Activated CD8-positive, alpha-beta memory T cell treated with anti-CD3 and anti-CD28 coated beads, Interleukin-2, amount 50 U/mL, for 48 hours (primary cell): ENCODE measurements around the gene SLC26A5.

Source experiments
- DNase-seq: peaks from one replicate; pipeline ENCODE4 v3.0.0-alpha.2; 2020

Gene SLC26A5

DNA sequence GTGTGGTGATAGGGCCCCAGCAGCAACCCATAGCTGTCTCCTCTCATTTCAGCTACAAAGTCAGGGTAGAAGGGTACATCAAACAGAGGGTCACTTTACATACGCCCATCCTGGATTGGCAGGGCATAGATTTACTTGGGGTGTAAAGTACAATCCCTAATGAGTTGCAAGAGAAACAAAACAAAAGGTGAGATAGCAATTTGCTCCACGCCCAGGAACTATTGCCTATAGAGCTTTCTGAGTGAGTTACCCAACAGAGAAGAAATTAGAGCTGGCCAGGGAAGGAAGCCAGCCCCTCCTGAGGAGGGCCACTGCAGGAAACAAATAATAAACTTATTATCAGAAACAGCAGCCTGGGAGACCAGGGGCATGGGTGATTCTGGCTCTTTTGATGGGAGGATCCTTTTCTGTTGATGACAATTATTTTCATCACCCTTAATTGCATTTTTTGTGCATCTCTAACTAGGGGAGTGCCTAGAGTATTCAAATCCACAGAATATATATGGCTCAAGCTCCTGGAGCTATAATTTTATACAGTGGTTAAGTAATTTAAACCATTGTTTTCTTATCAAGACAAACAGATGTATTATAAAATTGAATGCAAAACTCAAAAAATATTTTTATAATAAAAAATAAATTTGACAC is 47.4 kb downstream of the SLC26A5 start:
- DNase-seq = no peak

DNA sequence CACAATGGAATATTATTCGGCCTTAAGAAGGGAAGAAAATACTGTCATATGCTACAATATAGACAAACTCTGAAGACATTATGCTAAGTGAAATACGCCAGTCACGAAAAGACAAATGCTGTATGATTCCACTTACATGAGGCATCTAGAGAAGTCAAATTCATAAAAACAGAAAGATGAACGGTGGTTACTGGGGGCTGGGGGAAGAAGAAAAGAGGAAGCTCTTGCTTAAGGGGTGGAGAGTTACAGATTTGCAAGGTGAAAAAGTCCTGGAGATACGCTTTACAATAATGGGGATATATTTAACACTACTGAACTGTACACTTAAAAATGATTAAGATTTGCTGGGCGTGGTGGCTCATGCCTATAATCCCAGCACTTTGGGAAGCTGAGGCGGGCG is 49.5 kb downstream of the SLC26A5 start:
- DNase-seq = no peak

DNA sequence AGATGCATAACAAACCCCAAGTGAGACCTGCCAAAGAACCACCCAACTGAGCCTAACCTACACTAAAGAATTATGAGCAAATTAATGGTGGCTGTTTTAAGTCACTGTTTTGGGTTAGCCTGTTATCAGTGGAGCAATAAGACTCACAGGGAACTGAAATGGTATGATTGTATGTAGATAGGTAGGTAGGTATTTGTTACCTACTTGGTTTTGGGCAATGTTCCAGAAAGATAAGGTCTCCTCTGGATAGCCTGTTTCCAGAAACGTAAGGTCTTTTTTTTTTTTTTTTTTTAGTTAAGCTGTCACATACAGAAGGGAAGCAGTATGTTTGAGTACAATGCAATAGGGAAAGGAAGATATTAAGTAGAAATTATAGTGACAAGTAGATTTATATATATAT is 50.9 kb downstream of the SLC26A5 start:
- no peak for DNase-seq

DNA sequence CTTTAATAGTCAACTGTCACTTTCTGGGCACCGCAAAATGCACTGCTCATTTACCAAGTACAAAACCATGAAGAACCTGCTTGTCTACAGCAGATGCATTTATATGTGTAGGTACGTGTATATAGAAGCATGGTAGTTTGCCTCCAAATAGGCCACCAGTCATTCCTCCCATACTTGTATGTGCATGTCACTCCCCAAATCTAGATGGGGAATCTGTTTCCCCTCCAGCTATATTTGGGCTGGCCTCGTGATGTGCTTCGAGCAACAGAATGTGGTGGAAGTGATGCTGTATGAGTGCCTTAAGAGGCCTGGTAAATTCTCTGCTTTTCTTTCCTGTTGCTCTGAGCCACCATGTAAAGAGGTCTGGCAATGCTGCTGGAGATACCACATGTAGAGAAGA is 51.4 kb downstream of the SLC26A5 start:
- no peak for DNase-seq

DNA sequence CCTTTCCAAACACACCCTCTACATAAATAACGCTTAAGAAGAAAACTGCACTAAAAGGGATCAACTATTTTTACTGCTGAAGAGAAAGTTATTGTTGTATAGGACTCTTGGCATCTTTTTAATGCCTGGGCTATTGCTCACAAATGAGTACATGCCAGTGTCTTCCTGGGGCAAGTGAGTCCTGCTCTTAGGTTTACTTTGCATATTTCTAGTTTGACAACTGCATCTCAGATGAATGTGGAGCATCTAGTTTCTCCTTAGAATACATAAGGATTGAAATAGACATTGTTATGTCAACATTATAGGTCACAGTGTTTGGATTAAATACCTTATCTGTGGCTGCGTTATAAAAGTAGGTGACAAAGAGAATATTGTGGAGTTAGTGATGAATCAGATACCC is 54.0 kb downstream of the SLC26A5 start:
- DNase-seq = no peak

DNA sequence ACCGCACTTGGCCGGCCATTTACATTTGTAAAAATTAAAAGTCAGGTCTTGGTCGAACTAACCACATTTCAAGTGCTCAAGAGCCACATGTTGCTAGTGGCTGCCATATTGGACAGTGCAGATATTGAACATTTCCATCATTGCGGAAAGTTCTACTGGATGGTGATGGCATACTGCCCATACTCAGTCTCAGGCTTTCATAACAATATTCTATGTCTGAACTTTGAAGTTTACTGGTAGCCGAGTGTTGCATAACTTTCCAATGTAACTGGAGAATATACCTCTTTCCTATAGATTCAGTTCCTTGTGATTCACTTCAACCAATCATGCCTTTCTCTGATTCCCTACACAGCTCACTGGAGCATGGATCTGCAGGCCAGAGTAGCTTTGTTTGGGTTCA is 54.9 kb downstream of the SLC26A5 start:
- no peak for DNase-seq

DNA sequence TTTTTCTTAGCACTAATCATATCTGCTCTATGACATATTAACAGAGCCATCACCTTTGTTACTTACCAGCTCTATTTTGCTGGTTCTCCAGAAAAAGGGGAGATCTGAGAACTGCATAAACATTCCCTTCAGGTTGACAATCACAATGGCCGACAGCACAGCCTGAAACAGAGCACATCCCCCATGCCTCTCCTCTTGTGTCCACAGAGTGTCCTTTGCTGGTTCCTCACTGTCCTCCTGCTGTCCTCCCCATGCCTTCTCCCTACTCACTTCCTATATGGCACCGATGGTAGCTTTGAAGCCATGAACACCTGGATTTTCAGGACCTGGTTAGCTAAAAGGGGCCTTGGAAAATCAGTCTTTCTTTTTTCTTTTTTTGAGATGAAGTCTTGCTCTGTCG is 56.7 kb downstream of the SLC26A5 start:
- DNase-seq = no peak

DNA sequence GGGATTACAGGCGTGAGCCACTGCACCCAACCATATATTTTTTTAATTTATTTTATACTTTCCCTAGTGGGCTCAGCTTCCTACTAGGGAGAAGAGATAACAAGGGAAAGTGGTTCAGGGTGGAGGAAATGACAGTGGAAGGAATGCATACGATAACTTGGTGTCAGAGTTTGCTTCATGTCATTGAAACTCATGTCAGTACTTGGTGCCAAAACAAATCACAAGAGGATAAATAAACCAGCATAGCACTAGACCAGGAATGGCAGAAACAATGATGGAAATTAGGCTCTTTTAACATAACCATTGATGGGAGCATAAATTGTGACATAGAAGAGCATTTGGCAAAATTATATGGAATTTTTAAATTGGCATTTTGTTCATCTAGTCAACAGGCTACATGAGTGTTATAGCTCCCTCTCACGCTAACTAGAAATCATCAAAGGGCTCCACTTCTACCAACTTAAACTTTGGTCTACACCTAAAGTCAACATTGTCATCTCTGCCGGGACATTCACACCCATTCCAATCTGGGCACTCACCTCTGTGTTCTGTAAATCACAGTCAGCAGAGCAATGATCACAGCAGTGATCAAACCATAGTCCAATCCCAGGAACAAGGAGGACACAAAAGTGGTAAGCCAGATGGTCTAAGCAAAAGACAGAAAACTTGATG is 57.4 kb downstream of the SLC26A5 start:
- DNase-seq = no peak

DNA sequence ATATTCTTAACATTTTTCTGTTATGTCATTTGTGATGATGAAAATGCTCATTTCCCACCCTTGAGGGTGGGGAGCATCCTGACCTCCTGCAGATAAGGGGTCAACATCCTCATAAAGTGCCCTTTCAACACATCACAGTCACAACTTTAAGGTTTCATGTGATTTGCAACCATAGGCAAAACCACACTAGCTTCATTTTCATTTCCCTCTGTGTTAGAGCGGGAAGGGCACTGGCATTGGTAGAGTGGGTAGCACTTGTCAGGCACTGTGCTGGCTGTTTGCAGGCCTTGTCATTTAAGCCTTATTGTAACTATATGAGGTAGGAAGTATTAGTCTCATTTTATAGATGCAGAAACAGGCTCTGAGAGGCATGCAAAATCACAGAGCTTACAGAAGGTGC is 58.8 kb downstream of the SLC26A5 start:
- no peak for DNase-seq

DNA sequence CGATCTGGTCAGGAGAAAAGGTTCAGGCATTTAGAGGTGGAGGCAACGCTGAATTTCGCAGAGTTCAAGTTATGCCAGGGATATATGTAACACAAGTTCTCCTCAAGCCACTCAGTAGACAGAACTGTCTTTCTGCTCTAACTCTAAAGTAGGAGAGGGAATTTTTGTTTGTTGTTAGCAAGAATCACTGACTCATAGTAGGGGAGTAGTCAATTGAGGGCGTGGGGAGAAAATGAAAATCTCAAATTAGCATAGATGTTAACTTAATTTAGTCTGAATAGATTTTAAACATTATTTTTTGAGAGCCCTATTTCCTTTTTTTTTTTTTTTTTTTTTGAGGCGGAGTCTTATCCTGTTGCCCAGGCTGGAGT is 64.0 kb downstream of the SLC26A5 start:
- DNase-seq = no peak

DNA sequence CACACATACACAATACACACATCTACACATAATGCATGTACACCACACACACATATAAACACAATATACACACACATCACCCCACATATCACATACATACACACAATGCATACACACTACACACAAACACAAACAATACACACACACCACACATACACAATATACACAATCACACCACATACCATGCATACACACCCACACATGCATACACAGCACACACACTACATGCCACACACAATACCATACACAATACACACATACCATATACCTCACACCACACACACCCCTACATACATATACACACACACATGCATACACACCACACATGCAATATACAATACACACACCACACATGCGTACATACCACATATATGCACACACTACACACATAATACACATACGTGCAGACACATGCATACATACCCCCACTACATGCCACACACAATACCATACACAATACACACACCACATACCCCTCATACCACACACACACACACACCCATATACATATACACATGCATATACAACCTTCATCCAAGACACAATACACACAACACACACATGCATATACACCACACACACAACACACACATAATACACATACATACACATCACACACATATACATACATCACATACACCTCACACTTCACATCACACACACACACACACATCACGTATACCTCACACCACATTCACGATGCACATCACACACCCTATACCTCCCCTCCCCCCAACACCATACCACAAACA is 64.6 kb downstream of the SLC26A5 start:
- DNase-seq = no peak

DNA sequence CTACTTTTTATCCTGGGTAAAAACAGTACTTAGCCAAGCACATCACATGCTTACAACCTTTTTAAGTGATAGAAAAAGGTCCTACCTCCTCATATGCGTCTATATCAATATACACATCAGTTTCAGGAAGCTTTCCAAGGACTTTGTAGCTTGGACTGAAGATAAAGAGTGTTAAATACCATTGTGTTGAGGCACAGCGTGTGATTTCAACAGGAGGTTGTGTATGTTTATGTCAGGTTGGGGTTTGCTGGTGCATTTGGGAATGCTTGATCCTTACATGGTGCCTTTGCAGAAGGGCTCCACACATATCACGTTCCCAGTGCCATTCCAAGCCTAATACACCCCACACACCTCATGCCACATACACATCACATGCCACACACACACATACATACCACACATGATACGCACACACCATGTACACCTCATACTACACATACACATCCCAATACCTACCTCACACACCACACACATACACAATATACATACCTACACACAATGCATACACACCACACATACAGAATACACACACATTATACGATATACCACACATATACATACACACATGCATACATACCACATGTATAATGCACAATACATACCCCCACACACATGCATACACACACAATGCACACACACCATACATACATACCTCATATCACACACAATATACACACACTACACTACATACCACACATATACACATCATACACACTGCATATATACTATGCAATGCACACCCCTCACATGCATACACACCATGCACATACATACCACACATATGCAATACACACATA is 65.4 kb downstream of the SLC26A5 start:
- DNase-seq = no peak

DNA sequence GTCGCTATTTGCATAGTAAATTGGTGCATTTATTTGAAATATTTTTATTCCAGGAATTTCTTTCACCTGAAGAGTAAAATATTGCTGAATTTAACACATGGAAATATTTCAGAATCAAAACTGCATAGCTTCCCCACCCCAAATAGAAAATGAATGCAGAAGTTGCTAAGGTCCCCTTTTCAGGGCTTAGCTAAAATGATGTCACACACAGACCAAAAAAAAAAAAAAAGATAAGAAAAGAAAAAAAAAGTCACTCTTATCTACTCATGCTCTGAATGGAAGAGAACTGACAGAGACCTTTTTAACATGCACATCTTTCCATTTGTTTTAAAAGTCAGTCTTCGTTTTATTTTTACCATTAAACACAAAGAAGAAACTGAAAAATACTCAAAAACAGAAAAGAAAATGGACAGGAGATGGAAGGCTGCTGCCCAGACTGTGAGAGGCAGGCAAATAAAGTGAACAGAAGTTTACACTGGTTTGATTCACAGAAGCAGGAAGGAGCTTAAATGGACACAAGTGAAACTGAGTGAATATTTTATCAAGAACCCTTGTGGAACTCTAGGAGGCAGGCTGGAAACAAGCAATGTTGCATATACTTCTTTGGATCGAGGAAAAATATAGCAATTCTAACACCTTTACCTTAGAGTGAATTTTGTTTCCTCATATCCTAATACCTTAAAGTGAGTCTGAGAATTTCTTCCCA is 66.6 kb downstream of the SLC26A5 start:
- no peak for DNase-seq

DNA sequence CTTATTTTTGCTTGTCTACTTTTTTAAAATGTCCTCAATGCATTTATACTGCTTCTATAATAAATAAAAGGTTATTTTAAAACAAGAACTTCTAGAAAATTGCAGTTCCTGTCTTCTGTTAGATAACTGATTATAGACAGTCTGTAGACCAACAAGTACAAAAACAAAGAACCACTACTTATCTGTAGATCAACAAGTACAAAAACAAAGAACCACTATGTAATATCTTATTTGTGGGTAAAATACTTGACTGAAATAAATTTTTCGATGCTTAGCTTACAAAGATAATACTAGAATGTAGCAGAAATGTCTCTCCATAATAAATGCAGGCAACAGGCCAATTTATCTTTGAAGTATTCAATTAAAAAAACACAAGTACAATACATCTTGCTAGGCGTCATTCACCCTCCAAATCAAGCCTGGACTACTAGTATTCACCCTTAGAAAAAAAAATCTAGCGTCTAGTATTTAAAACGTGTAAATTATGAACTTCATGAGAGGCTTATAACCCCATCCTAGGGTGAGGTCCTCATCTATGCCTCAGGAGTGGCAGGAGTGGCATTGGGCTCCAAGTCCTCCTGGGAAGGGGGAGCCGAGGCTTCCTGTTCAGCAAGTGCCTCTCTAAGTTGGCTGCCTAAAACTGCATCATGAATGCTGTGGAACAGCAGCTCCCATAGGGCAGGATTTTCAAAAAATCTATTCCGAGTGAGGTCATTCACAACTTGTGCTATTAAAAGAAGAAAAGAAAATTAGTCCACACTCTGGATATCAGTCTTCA is 72.0 kb downstream of the SLC26A5 start:
- DNase-seq = no peak

DNA sequence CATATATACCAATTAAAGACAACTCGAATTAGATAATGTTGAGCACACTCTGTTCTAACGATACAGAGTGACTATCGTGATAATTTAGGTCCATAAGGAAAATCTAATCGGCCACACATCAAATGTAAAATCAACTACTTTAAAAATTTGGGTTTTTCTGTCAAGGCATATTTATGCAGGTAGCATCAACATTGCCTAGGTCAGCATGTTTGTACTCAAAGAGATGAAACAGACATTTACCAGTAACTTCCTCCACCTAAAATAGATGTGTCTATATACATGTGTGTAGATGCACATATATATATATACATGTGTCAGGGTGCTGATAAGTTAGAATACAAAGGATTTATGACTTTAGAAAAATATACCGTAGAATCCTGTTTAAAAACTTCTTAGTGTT is 76.6 kb downstream of the SLC26A5 start:
- no peak for DNase-seq

DNA sequence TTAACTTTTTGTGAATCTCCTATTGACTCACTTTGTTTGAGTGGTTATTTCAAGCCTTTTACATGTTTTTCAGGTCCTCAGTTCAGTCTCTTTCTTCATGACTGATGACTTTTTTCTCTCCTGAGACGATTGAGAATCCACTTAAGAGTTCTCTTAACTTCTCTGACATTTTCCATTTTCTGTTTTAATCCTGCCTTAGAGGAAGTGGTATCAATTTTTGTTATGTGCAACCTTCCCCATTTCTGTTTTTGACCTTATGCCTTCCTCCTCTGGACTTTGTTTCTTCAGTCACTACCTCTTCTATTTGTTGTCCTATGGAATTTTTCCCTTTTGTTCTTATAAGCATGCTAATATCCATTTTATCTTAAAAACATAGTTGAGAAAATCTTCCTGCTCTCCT is 96.2 kb downstream of the SLC26A5 start:
- no peak for DNase-seq

DNA sequence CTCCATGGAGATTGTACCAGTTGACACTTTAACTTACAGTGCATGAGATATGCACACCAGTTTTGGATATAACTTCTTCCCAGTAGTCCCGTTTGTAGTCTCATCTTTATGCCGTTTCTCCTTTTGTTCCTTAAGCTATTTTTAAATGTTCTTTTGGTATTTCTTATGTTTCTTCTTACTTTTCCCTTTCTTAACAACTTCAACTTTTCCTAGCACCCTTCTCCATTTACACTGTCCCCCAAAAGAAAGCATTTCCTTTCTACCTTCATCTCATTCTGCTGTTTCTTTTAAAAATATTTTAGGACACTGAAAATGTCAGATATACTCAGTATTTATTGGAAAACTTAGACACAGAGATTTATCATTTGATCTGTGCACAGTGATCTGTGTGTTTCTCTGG is 97.0 kb downstream of the SLC26A5 start:
- DNase-seq = no peak

DNA sequence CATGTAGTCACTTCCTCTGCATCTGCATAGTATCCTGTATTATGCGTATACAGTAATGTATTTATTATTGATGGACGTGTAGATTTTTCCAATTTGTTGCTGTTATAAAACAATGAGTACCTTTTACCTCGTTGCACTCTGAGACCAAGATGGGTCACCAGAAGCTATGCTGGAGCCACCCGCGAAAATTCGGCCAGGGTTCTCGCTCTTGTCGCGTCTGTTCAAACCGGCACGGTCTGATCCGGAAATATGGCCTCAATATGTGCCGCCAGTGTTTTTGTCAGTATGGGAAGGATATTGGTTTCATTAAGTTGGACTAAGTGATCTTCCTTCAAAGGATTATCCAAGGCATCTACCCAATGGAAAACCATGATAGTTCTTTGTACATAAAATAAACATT is 97.6 kb downstream of the SLC26A5 start:
- DNase-seq = no peak

DNA sequence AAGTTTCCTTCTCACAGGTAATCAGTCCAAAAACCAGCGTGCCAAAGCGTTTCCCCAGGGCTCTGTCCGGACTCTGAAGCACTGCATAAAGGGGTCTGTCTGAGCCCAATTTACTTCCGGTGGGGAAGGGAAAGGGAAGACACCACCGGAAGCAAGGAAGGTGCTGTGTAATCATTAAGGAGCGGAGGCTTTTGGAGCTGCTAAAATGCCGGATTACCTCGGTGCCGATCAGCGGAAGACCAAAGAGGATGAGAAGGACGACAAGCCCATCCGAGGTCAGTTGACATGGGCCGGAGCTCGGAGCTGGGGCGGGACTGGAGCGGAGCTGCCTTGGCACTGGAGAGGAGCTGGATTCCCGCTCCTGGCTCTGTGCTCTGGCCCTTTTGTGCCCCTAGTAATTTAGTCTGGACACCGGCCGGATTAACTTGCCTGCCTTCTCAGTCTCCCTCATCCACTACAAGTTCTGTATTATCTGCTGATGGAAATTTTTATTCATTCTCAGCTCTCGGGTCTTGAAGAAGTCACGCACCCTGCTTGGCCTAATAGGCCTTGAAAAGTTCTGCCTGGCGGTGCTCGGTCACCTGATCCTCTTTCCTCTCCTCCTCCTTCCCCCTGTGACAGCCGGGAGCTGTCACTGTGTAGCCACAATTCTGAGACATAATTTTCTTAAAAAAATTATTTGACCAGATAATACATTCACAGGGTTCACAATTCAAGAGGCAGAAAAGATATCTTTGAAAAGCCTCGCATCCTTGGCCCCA is 98.3 kb downstream of the SLC26A5 start, which contains the start of gene PSMC2:
Gene PSMC2 (plus strand): TSS at position 137 of the 761 bp plus-strand sequence. CDS start 69 bp downstream, at position 206.
- DNase-seq = peak; percentile 84

DNA sequence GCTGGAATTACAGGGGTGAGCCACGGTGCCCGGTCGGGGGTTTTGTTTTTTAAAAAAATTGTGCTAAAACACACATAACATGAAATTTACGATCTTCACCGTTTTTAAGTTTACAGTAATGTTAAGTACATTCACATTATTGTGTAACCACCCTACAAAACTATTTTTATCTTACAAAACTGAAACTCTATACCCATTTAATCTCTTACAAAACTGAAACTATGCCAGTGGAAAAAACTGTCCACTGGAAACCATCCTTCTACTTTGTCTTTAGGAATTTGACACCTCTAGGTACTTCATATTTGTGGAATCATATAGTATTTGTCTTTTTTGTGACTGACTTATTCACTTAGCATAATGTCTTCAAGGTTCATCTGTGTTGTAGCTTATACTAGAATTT is 99.6 kb downstream of the SLC26A5 start:
- DNase-seq = no peak
